HCT116 (cell line): ENCODE results near the gene TTC39C. TPM values are rescaled to one million over a fixed set of nuclear protein-coding genes. Genes with fewer than 3 reads are reported as not detected.

ENCODE experiments used
- ATAC-seq: fragments of 200-7000 bp; cut with Tn5 transposase; 2 replicates; pipeline ENCODE4 v1.9.1; 2020; ENCODE audit warnings: mild to moderate bottlenecking, moderate library complexity
- BruUV-seq: library from RNA; stranded (reverse); fragments of 400-500 nt; replicated peaks from 2 replicates; lab custom pipeline; 2021; lab: Mats Ljungman, UMichigan
- CTCF ChIA-PET: fragments of 300-600 bp; sonication (Branson Sonifier 250); formaldehyde crosslinking; loops from one replicate; lab custom pipeline; 2021; ENCODE audit warnings: antibody characterized with exemption; lab: Charles Lee
- POLR2A ChIA-PET: fragments of 300-600, 350-600 bp; sonication (Branson Sonifier 250); formaldehyde crosslinking; loops from one replicate; lab custom pipeline; 2021; ENCODE audit warnings: antibody characterized with exemption; lab: Charles Lee
- RAD21 ChIA-PET, 2 experiments: fragments of 300-600 bp; sonication (Branson Sonifier 250); formaldehyde crosslinking; loops; one replicate each; lab custom pipeline; 2023; ENCODE audit warnings: low total read pairs in 2 of 2; ENCODE audit not compliant: uncharacterized antibody in 2 of 2, unreplicated experiment in 2 of 2, low non-redundant PET in 1 of 2; lab: Charles Lee
- DNase-seq: peaks from one replicate; pipeline ENCODE4 v3.0.0-alpha.2; 2010; ENCODE audit warnings: low read depth, low spot score
- H2AFZ ChIP-seq: fragments of 200-600 bp; shearing (Covaris generic), sonication (generic); 2 replicates; pipeline ENCODE4 v1.6.1; 2017; ENCODE audit warnings: low read depth, mixed run types, mixed read lengths, antibody characterized with exemption, low read length; ENCODE audit not compliant: poor library complexity, severe bottlenecking
- H3K27ac ChIP-seq: 2 replicates; pipeline ENCODE4 v1.5.1; 2012; ENCODE audit warnings: low read depth, low read length
- H3K27me3 ChIP-seq: fragments of 200-600 bp; sonication (generic); 2 replicates; pipeline ENCODE4 v1.6.1; 2016; ENCODE audit warnings: mixed run types, low read length, mixed read lengths; ENCODE audit not compliant: insufficient read depth
- H3K36me3 ChIP-seq, 2 experiments: fragments of 200-500 bp in 1 of 2; fragments of 200-600 bp in 1 of 2; sonication (Bioruptor generic) in 1 of 2; sonication (generic) in 1 of 2; 2 replicates each; pipeline versions ENCODE4 v1.5.1 to v1.6.1; 2014 to 2016; ENCODE audit warnings: low read length in 2 of 2, inconsistent platforms in 1 of 2, mixed read lengths in 1 of 2, mixed run types in 1 of 2; ENCODE audit not compliant: insufficient read depth in 2 of 2, control insufficient read depth in 1 of 2
- H3K4me1 ChIP-seq, 2 experiments: fragments of 200-600 bp in 1 of 2; sonication (generic) in 1 of 2; 2 replicates each; pipeline versions ENCODE4 v1.5.1 to v1.6.1; 2012 to 2017; ENCODE audit warnings: low read length in 2 of 2, inconsistent platforms in 1 of 2, mild to moderate bottlenecking in 1 of 2, mixed read lengths in 1 of 2, mixed run types in 1 of 2, moderate library complexity in 1 of 2; ENCODE audit not compliant: insufficient read depth in 2 of 2, control insufficient read depth in 1 of 2
- H3K4me2 ChIP-seq: fragments of 200-600 bp; sonication (generic); 2 replicates; pipeline ENCODE4 v1.6.1; 2017; ENCODE audit warnings: mixed run types, low read length, mixed read lengths
- H3K4me3 ChIP-seq, 2 experiments: fragments of 200-600 bp in 1 of 2; sonication (generic) in 1 of 2; replicated peaks in 1 of 2; 2 replicates each; pipeline ENCODE4 v1.5.1; 2011 to 2016; ENCODE audit warnings: low read length in 2 of 2, control low read depth in 1 of 2, low read depth in 1 of 2, mild to moderate bottlenecking in 1 of 2, mixed read lengths in 1 of 2, mixed run types in 1 of 2
- H3K79me2 ChIP-seq: fragments of 200-600 bp; sonication (generic); 2 replicates; pipeline ENCODE4 v1.6.1; 2017; ENCODE audit warnings: mild to moderate bottlenecking, mixed run types, low read length, moderate library complexity, mixed read lengths; ENCODE audit not compliant: insufficient read depth
- H3K9ac ChIP-seq: fragments of 200-600 bp; sonication (generic); 2 replicates; pipeline ENCODE4 v1.6.1; 2016; ENCODE audit warnings: low read length, mixed read lengths
- H3K9me2 ChIP-seq: fragments of 200-600 bp; sonication (generic), shearing (Covaris generic); 2 replicates; pipeline ENCODE4 v1.6.1; 2017; ENCODE audit warnings: mixed run types, mild to moderate bottlenecking, moderate library complexity; ENCODE audit not compliant: insufficient read depth
- H3K9me3 ChIP-seq, 2 experiments: fragments of 200-500 bp in 1 of 2; fragments of 200-600 bp in 1 of 2; sonication (Bioruptor generic) in 1 of 2; sonication (generic) in 1 of 2; 2 replicates each; pipeline ENCODE4 v1.6.1; 2014 to 2017; ENCODE audit warnings: low read length in 2 of 2, mixed read lengths in 2 of 2, inconsistent platforms in 1 of 2, low read depth in 1 of 2, mild to moderate bottlenecking in 1 of 2, mixed run types in 1 of 2, moderate library complexity in 1 of 2; ENCODE audit not compliant: control insufficient read depth in 1 of 2, insufficient read depth in 1 of 2
- H4K20me1 ChIP-seq: fragments of 200-600 bp; sonication (generic), shearing (Covaris generic); 2 replicates; pipeline ENCODE4 v1.6.1; 2017; ENCODE audit warnings: mixed run types, mild to moderate bottlenecking, moderate library complexity; ENCODE audit not compliant: insufficient read depth
- CBX3 ChIP-seq: IDR thresholded peaks from 2 replicates; pipeline ENCODE4 v1.6.1; 2012; ENCODE audit warnings: low read depth
- CEBPB ChIP-seq: IDR thresholded peaks from 2 replicates; pipeline ENCODE4 v1.6.1; 2012; ENCODE audit warnings: low read depth
- EZH2 ChIP-seq: fragments of 200-600 bp; sonication (generic); IDR thresholded peaks from 2 replicates; pipeline ENCODE4 v1.6.1; 2017; ENCODE audit warnings: antibody characterized with exemption, mixed run types
- EZH2phosphoT487 ChIP-seq: fragments of 200-600 bp; IDR thresholded peaks from 2 replicates; pipeline ENCODE4 v1.6.1; 2018; ENCODE audit warnings: antibody characterized with exemption, borderline replicate concordance
- FOSL1 ChIP-seq: IDR thresholded peaks from 2 replicates; pipeline ENCODE4 v1.6.1; 2012; ENCODE audit warnings: low read depth
- JUND ChIP-seq: IDR thresholded peaks from 2 replicates; pipeline ENCODE4 v1.6.1; 2012
- POLR2A ChIP-seq: IDR thresholded peaks from 2 replicates; pipeline ENCODE4 v1.7.0; 2011; ENCODE audit warnings: borderline replicate concordance; ENCODE audit not compliant: insufficient read depth, insufficient read length; ENCODE audit errors: extremely low read depth
- SIN3A ChIP-seq: IDR thresholded peaks from 2 replicates; pipeline ENCODE4 v1.6.1; 2012; ENCODE audit warnings: low read depth
- YY1 ChIP-seq: IDR thresholded peaks from 2 replicates; pipeline ENCODE4 v1.6.1; 2011; ENCODE audit warnings: low read length, low read depth, moderate library complexity, mild to moderate bottlenecking; ENCODE audit not compliant: insufficient replicate concordance; ENCODE audit errors: extremely low read depth
- ZNF274 ChIP-seq: fragments of 200-500 bp; sonication (Bioruptor generic); IDR thresholded peaks from 2 replicates; pipeline ENCODE4 v1.6.1; 2014; ENCODE audit warnings: mild to moderate bottlenecking, low read depth, low read length, inconsistent platforms
- intact Hi-C: fragments of 100-400 bp; cut with micrococcal nuclease; formaldehyde crosslinking; loops from 2 replicates; pipeline ENCODE4 v1.10.0; 2022
- total RNA-seq: library from RNA; stranded (reverse); gene quantifications from one replicate; pipeline ENCODE4 v1.2.1, GENCODE V29; 2021; ENCODE audit not compliant: unreplicated experiment
- TF ChIP-seq, protein P1 (sequence below): IDR thresholded peaks from 2 replicates; pipeline ENCODE4 v1.6.1; 2012
- TF ChIP-seq, protein P2 (sequence below), 3 experiments: fragments of 200-600 bp in 1 of 3; sonication (generic) in 1 of 3; IDR thresholded peaks in 2 of 3; conservative IDR thresholded peaks in 1 of 3; 2 replicates each; pipeline ENCODE4 v1.5.1; 2012 to 2017; ENCODE audit warnings: low read depth in 2 of 3, low read length in 2 of 3, antibody characterized with exemption in 1 of 3, borderline replicate concordance in 1 of 3, control low read depth in 1 of 3, mild to moderate bottlenecking in 1 of 3, mixed read lengths in 1 of 3, mixed run types in 1 of 3, moderate library complexity in 1 of 3; ENCODE audit not compliant: insufficient read depth in 1 of 3
- TF ChIP-seq, protein P3 (sequence below): IDR thresholded peaks from 2 replicates; pipeline ENCODE4 v1.6.1; 2012
- TF ChIP-seq, protein P4 (sequence below): IDR thresholded peaks from 2 replicates; pipeline ENCODE4 v1.6.1; 2011; ENCODE audit warnings: mild to moderate bottlenecking, low read length, moderate library complexity; ENCODE audit not compliant: insufficient replicate concordance; ENCODE audit errors: extremely low read depth

The TTC39C gene
- total RNA-seq, 1 experiment from 2014 or later = 24.8 TPM

DNA sequence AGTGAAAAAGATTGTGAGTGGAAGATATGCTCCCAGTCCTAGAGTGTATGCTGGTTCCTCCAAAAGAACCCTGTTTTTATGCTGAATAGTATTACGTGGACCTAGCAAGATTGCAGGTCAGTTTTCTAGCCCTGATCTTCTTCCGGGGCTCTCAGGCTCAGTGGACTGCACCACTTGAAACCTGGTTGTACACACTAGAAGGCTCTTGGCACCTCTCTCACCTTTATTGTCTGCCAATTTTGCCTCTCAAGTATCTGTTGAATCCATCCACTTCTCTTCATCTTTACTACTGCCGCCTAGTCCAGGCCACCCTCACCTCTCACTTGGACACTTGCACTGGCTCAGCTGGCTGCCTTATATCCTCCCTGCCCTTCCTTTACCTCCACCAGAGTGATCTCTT, 16.8 kb downstream of the TTC39C start:
- Histone ChIP-seq H4K20me1 (no peaks in the 10 kb centered on the region), H3K79me2 (peaks cover 28% of the 10 kb centered on the region), H3K9me3 (no peaks in the 10 kb centered on the region), H3K27me3 (no peaks in the 10 kb centered on the region), H3K4me3 (no peak overlapping the region), H2AFZ (no peak overlapping the region), H3K9me2 (no peaks in the 10 kb centered on the region), H3K9ac (no peak overlapping the region), H3K27ac (no peak overlapping the region), H3K4me1 (peaks cover 9 to 20% of the 10 kb centered on the region in 2 experiments; a peak in 2 of 4 replicates), H3K4me2 (no peak overlapping the region), H3K36me3 (no peaks in the 10 kb centered on the region)
- CTCF ChIA-PET = no interaction called here
- no TSS peak for BruUV-seq
- DNase-seq (no peak), ATAC-seq (no peak)
- RAD21 ChIA-PET = no interaction called here
- intact Hi-C loops = no loop called here
- TF ChIP-seq FOSL1 = no peak
- TF ChIP-seq EZH2 = no peak
- no peak for TF ChIP-seq SIN3A
- no peak for TF ChIP-seq JUND
- TF ChIP-seq EZH2phosphoT487 = no peak
- TF ChIP-seq CEBPB = no peak
- TF ChIP-seq ZNF274 = no peak
- POLR2A ChIA-PET = no interaction called here

DNA sequence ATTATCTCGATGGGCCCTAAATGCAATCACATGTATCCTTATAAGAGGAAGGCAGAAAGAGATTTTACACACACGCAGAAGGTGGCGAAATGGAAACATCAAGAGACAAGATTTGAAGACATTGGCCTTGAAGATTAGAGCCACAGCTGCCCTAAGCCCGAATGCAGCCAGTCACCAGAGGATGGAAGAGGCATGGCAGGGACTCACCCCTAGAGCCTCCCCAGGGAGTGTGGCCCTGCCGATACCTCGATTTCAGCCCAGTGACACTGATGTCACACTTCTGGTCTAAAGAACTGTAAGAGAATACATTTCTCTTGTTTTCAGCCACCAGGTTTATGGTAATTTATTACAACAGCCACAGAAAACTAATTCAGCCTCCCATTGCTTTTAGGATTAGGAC, 17.4 kb downstream of the TTC39C start:
- ChIA-PET POLR2A (no interaction called here), RAD21 (no interaction called here), CTCF (no interaction called here)
- peaks cover 31% of the 10 kb centered on the region for H3K79me2 ChIP-seq
- no peak overlapping the region for H3K4me3 ChIP-seq
- H3K27me3 ChIP-seq = no peaks in the 10 kb centered on the region
- intact Hi-C loops = no loop called here
- H3K4me2 ChIP-seq = no peak overlapping the region
- H3K9me2 ChIP-seq = no peaks in the 10 kb centered on the region
- no peaks in the 10 kb centered on the region for H4K20me1 ChIP-seq
- peaks cover 4 to 14% of the 10 kb centered on the region in 2 experiments; a peak in 2 of 4 replicates for H3K4me1 ChIP-seq
- no peaks in the 10 kb centered on the region for H3K36me3 ChIP-seq
- no peaks in the 10 kb centered on the region for H3K9me3 ChIP-seq
- ATAC-seq (no peak), DNase-seq (no peak)
- H3K27ac ChIP-seq = no peak overlapping the region
- H2AFZ ChIP-seq = no peak overlapping the region
- no peak overlapping the region for H3K9ac ChIP-seq
- BruUV-seq = no TSS peak
- TF ChIP-seq CEBPB (no peak), JUND (no peak), ZNF274 (no peak), POLR2A (no peak), CBX3 (no peak), YY1 (no peak)
- TF ChIP-seq, protein P1, sequence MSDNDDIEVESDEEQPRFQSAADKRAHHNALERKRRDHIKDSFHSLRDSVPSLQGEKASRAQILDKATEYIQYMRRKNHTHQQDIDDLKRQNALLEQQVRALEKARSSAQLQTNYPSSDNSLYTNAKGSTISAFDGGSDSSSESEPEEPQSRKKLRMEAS = no peak
- TF ChIP-seq, protein P2, sequence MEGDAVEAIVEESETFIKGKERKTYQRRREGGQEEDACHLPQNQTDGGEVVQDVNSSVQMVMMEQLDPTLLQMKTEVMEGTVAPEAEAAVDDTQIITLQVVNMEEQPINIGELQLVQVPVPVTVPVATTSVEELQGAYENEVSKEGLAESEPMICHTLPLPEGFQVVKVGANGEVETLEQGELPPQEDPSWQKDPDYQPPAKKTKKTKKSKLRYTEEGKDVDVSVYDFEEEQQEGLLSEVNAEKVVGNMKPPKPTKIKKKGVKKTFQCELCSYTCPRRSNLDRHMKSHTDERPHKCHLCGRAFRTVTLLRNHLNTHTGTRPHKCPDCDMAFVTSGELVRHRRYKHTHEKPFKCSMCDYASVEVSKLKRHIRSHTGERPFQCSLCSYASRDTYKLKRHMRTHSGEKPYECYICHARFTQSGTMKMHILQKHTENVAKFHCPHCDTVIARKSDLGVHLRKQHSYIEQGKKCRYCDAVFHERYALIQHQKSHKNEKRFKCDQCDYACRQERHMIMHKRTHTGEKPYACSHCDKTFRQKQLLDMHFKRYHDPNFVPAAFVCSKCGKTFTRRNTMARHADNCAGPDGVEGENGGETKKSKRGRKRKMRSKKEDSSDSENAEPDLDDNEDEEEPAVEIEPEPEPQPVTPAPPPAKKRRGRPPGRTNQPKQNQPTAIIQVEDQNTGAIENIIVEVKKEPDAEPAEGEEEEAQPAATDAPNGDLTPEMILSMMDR (IDR thresholded peaks at IDR 0.05 in 2 of 3, conservative IDR thresholded peaks at IDR 0.05 in 1 of 3; ENCODE audit: borderline replicate concordance in 1 of 3, insufficient read depth in 1 of 3, low read depth in 2 of 3, low read length in 2 of 3) = no peak
- TF ChIP-seq, protein P3, sequence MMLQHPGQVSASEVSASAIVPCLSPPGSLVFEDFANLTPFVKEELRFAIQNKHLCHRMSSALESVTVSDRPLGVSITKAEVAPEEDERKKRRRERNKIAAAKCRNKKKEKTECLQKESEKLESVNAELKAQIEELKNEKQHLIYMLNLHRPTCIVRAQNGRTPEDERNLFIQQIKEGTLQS = no peak
- TF ChIP-seq, protein P4, sequence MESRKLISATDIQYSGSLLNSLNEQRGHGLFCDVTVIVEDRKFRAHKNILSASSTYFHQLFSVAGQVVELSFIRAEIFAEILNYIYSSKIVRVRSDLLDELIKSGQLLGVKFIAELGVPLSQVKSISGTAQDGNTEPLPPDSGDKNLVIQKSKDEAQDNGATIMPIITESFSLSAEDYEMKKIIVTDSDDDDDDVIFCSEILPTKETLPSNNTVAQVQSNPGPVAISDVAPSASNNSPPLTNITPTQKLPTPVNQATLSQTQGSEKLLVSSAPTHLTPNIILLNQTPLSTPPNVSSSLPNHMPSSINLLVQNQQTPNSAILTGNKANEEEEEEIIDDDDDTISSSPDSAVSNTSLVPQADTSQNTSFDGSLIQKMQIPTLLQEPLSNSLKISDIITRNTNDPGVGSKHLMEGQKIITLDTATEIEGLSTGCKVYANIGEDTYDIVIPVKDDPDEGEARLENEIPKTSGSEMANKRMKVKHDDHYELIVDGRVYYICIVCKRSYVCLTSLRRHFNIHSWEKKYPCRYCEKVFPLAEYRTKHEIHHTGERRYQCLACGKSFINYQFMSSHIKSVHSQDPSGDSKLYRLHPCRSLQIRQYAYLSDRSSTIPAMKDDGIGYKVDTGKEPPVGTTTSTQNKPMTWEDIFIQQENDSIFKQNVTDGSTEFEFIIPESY = no peak
